Spleen (tissue), 11 donors: ENCODE results near the gene BZW2. TPM values are rescaled to one million over a fixed set of nuclear protein-coding genes. Genes with fewer than 3 reads are reported as not detected.

Experiments used
- DNase-seq: peaks from one replicate; pipeline ENCODE4 v3.0.0-alpha.2; 2020
- H3K27ac ChIP-seq, 8 donors: fragments of 200-600 bp; sonication (generic) in 7 of 8; 1 replicate in 4 of 8; 2 replicates in 4 of 8; pipeline versions ENCODE4 v1.5.0 to v1.8.0; 2016 to 2021; ENCODE audit warnings: inconsistent platforms in 4 of 8, mild to moderate bottlenecking in 4 of 8, moderate library complexity in 1 of 8
- H3K27me3 ChIP-seq, 7 donors: fragments of 200-600 bp; sonication (generic) in 6 of 7; replicated peaks in 1 of 7; 1 replicate in 4 of 7; 2 replicates in 3 of 7; pipeline versions ENCODE4 v1.5.0 to v1.8.0; 2016 to 2021; ENCODE audit warnings: inconsistent platforms in 3 of 7, mild to moderate bottlenecking in 1 of 7
- H3K36me3 ChIP-seq, 6 donors: fragments of 200-600 bp; sonication (generic) in 5 of 6; 1 replicate in 4 of 6; 2 replicates in 2 of 6; pipeline versions ENCODE4 v1.5.0 to v1.8.0; 2016 to 2021; ENCODE audit warnings: inconsistent platforms in 2 of 6
- H3K4me1 ChIP-seq, 6 donors: fragments of 200-600 bp; sonication (generic) in 5 of 6; 1 replicate in 3 of 6; 2 replicates in 3 of 6; pipeline versions ENCODE4 v1.5.0 to v1.8.0; 2016 to 2021; ENCODE audit warnings: inconsistent platforms in 3 of 6
- H3K4me3 ChIP-seq, 8 donors: fragments of 200-600 bp; sonication (generic) in 7 of 8; 1 replicate in 4 of 8; 2 replicates in 4 of 8; pipeline versions ENCODE4 v1.5.0 to v1.8.0; 2016 to 2021; ENCODE audit warnings: inconsistent platforms in 4 of 8, mild to moderate bottlenecking in 4 of 8, moderate library complexity in 2 of 8
- H3K9me3 ChIP-seq, 8 donors: fragments of 200-600 bp; sonication (generic) in 7 of 8; 1 replicate in 4 of 8; 2 replicates in 4 of 8; pipeline versions ENCODE4 v1.5.0 to v1.8.0; 2016 to 2021; ENCODE audit warnings: inconsistent platforms in 4 of 8
- POLR2A ChIP-seq, 3 donors: fragments of 450-650 bp; IDR thresholded peaks; one replicate each; pipeline ENCODE4 v1.5.1; 2017; ENCODE audit warnings: antibody characterized with exemption in 3 of 3, mild to moderate bottlenecking in 1 of 3
- POLR2AphosphoS5 ChIP-seq, 3 donors: sonication (generic); formaldehyde crosslinking; IDR thresholded peaks; one replicate each; pipeline ENCODE4 v1.5.1; 2017; ENCODE audit warnings: antibody characterized with exemption in 3 of 3
- WGBS, 5 donors: extraction: QIAGEN DNeasy Blood & Tissue Kit in 3 of 5; methylation state at CpG; one replicate each; pipeline versions ENCODE4 v1.1.5 to v1.1.7; 2013 to 2018; 5-methylcytosine and 5-hydroxymethylcytosine counted together
- intact Hi-C: fragments of 100-400 bp; cut with DNase I; formaldehyde crosslinking; loops from one replicate; pipeline ENCODE4 v1.15.0; 2023; ENCODE audit warnings: low total_unique reads
- polyA plus RNA-seq, 3 donors: library from polyadenylated mRNA; stranded (reverse); fragments of 200-250 nt; gene quantifications; one replicate each; pipeline ENCODE4 v1.2.1, GENCODE V29; 2013
- total RNA-seq, 7 donors: library from RNA; depleted of rRNA in 3 of 7; stranded (reverse); fragments of >200 nt in 3 of 7; fragmentation: NEBNext Ultra II Directional in 4 of 7; extraction: Animal tissue kit (Norgen Biotek cat#: 25700) in 4 of 7; gene quantifications; one replicate each; pipeline versions ENCODE4 v1.1.0 to v1.2.1, GENCODE V29; 2016 to 2021
- TF ChIP-seq, protein P1 (sequence below), 11 experiments: fragments of 200-600 bp in 7 of 11; fragments of 450-650 bp in 4 of 11; sonication (generic) in 4 of 11; IDR thresholded peaks in 8 of 11; conservative IDR thresholded peaks in 3 of 11; 1 replicate in 7 of 11; 2 replicates in 4 of 11; pipeline versions ENCODE4 v1.4.0 to v1.8.0; 2016 to 2021; ENCODE audit warnings: antibody characterized with exemption in 11 of 11, inconsistent platforms in 4 of 11, mild to moderate bottlenecking in 1 of 11
- donor health status: healthy with polysubstance abuse.
- donor health status: DM: no; HTN: no; CAD: no; lungs with moderate emphysema.
- donor health status: DM: no; HTN: no; CAD: no.
- donor health status: Bipolar disorder and iron deficiency.
- donor health status: healthy.
- donor health status: DM: no; HTN: no; CAD: no.
- donor health status: DM: yes; HTN: yes; CAD: no.

Gene BZW2
- total and polyA plus RNA-seq, 10 donors = 19.4 to 40.5 (median 26.8) TPM

- intact Hi-C loops = no loop called here
- 60 to 85% (median 64%) methylated on average over 4 of the region's 4 CpGs for WGBS, 5 donors
- no peak for DNase-seq
These were observed 11.7 kb upstream of the BZW2 start for GRCh38 chr7:16634271-16634738.

GRCh38 chr7:16636555-16637101 lies 9.4 kb upstream of the BZW2 start:
- TF ChIP-seq, protein P1, sequence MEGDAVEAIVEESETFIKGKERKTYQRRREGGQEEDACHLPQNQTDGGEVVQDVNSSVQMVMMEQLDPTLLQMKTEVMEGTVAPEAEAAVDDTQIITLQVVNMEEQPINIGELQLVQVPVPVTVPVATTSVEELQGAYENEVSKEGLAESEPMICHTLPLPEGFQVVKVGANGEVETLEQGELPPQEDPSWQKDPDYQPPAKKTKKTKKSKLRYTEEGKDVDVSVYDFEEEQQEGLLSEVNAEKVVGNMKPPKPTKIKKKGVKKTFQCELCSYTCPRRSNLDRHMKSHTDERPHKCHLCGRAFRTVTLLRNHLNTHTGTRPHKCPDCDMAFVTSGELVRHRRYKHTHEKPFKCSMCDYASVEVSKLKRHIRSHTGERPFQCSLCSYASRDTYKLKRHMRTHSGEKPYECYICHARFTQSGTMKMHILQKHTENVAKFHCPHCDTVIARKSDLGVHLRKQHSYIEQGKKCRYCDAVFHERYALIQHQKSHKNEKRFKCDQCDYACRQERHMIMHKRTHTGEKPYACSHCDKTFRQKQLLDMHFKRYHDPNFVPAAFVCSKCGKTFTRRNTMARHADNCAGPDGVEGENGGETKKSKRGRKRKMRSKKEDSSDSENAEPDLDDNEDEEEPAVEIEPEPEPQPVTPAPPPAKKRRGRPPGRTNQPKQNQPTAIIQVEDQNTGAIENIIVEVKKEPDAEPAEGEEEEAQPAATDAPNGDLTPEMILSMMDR (IDR thresholded peaks at IDR 0.05 in 8 of 11, conservative IDR thresholded peaks at IDR 0.05 in 3 of 11) = no peak
- TF ChIP-seq POLR2AphosphoS5 (IDR thresholded peaks at IDR 0.05) = no peak
- no peak for TF ChIP-seq POLR2A (IDR thresholded peaks at IDR 0.05)
- Histone ChIP-seq H3K27me3 (no peaks in the 10 kb centered on the region), H3K9me3 (no peaks in the 10 kb centered on the region), H3K4me3 (no peak overlapping the region), H3K4me1 (peaks cover 0 to 20% (median 2%) of the 10 kb centered on the region in 6 donors), H3K36me3 (peaks cover 0 to 11% (median 3%) of the 10 kb centered on the region in 6 donors), H3K27ac (no peak overlapping the region)
- intact Hi-C loops = no loop called here
- DNase-seq = no peak
- 85 to 94% (median 91%) methylated on average over 1 of the region's 1 CpG for WGBS, 5 donors

More at GRCh38 chr7:16634271-16634738, 11.7 kb upstream of the BZW2 start:
- Histone ChIP-seq H3K27me3 (no peaks in the 10 kb centered on the region), H3K36me3 (peaks cover 0 to 12% (median 5%) of the 10 kb centered on the region in 6 donors), H3K9me3 (no peaks in the 10 kb centered on the region), H3K4me3 (no peak overlapping the region), H3K4me1 (peaks cover 0 to 20% (median 0%) of the 10 kb centered on the region in 6 donors), H3K27ac (peak overlapping the region in 5 of 8 donors; percentile 29 to 58 (median 53))
- TF ChIP-seq, protein P1 (IDR thresholded peaks at IDR 0.05 in 8 of 11, conservative IDR thresholded peaks at IDR 0.05 in 3 of 11) = no peak
- TF ChIP-seq POLR2A (IDR thresholded peaks at IDR 0.05) (no peak), POLR2AphosphoS5 (IDR thresholded peaks at IDR 0.05) (no peak)

GRCh38 chr7:16637379-16637778 lies 8.6 kb upstream of the BZW2 start:
- Histone ChIP-seq H3K4me1 (peaks cover 0 to 28% (median 7%) of the 10 kb centered on the region in 6 donors), H3K36me3 (peaks cover 0 to 11% (median 3%) of the 10 kb centered on the region in 6 donors), H3K4me3 (no peak overlapping the region), H3K27me3 (no peaks in the 10 kb centered on the region), H3K27ac (no peak overlapping the region), H3K9me3 (no peaks in the 10 kb centered on the region)
- WGBS, 5 donors = 85 to 93% (median 87%) methylated on average over 5 of the region's 5 CpGs
- no peak for DNase-seq
- TF ChIP-seq, protein P1 (IDR thresholded peaks at IDR 0.05 in 8 of 11, conservative IDR thresholded peaks at IDR 0.05 in 3 of 11) = no peak
- TF ChIP-seq POLR2AphosphoS5 (IDR thresholded peaks at IDR 0.05) = no peak
- no peak for TF ChIP-seq POLR2A (IDR thresholded peaks at IDR 0.05)
- intact Hi-C loops = no loop called here
